Neural crest cell (in vitro differentiated cells): ENCODE data around the gene SH2D7. TPM values are rescaled to one million over a fixed set of nuclear protein-coding genes. Genes with fewer than 3 reads are reported as not detected.

ENCODE experiments used
- DNase-seq: peaks from one replicate; pipeline ENCODE4 v3.0.0; 2021; ENCODE audit warnings: low read depth, mixed read lengths, low spot score
- H3K27ac Mint-ChIP-seq: one replicate; pipeline ENCODE4 v1.8.0; 2021; ENCODE audit warnings: mild to moderate bottlenecking, mixed read lengths; ENCODE audit not compliant: unreplicated experiment
- H3K27me3 Mint-ChIP-seq: 2 replicates; pipeline ENCODE4 v1.8.0; 2021; ENCODE audit warnings: low read depth, mild to moderate bottlenecking, mixed read lengths
- H3K36me3 Mint-ChIP-seq: 2 replicates; pipeline ENCODE4 v1.8.0; 2021; ENCODE audit warnings: low read depth, mild to moderate bottlenecking, mixed read lengths
- H3K4me1 Mint-ChIP-seq: 2 replicates; pipeline ENCODE4 v1.8.0; 2021; ENCODE audit warnings: mixed read lengths
- H3K4me3 Mint-ChIP-seq: one replicate; pipeline ENCODE4 v1.8.0; 2021; ENCODE audit warnings: mild to moderate bottlenecking, mixed read lengths
- H3K9me3 Mint-ChIP-seq: 2 replicates; pipeline ENCODE4 v1.8.0; 2021; ENCODE audit warnings: mixed read lengths
- CTCF ChIP-seq: fragments of 200-600 bp; sonication (generic); conservative IDR thresholded peaks from 2 replicates; pipeline ENCODE4 v1.5.0; 2021; ENCODE audit warnings: antibody characterized with exemption, mild to moderate bottlenecking
- total RNA-seq: library from RNA; stranded (reverse); gene quantifications from 2 replicates; pipeline ENCODE4 v1.2.1, GENCODE V29; 2021

Gene SH2D7
- total RNA-seq, 1 donor from 2014 or later, result not detected

GRCh38 chr15:78052545-78052944 is 39.8 kb upstream of the SH2D7 start:
- DNase-seq, result no peak
- Mint-ChIP-seq H3K27ac (no peak overlapping the region), H3K4me1 (peaks cover 26% of the 10 kb centered on the region), H3K27me3 (no peaks in the 10 kb centered on the region), H3K36me3 (no peaks in the 10 kb centered on the region), H3K9me3 (no peaks in the 10 kb centered on the region), H3K4me3 (no peak overlapping the region)
- TF ChIP-seq CTCF, result no peak

GRCh38 chr15:78054518-78054917 is 37.8 kb upstream of the SH2D7 start:
- DNase-seq, result no peak
- Mint-ChIP-seq H3K27me3 (no peaks in the 10 kb centered on the region), H3K9me3 (no peaks in the 10 kb centered on the region), H3K4me1 (peaks cover 24% of the 10 kb centered on the region), H3K27ac (no peak overlapping the region), H3K4me3 (no peak overlapping the region), H3K36me3 (no peaks in the 10 kb centered on the region)
- TF ChIP-seq CTCF, result no peak

- Mint-ChIP-seq H3K4me3 (no peak overlapping the region), H3K9me3 (no peaks in the 10 kb centered on the region), H3K27me3 (no peaks in the 10 kb centered on the region), H3K36me3 (no peaks in the 10 kb centered on the region), H3K4me1 (peaks cover 20% of the 10 kb centered on the region), H3K27ac (no peak overlapping the region)
- no peak for DNase-seq
- no peak for TF ChIP-seq CTCF
These were observed 37.4 kb upstream of the SH2D7 start for GRCh38 chr15:78054966-78055365.

- no peak for TF ChIP-seq CTCF
- no peak for DNase-seq
These were observed 36.2 kb upstream of the SH2D7 start for GRCh38 chr15:78055919-78056713.

GRCh38 chr15:78056714-78057269 is 35.6 kb upstream of the SH2D7 start:
- Mint-ChIP-seq H3K4me1 (peaks cover 12% of the 10 kb centered on the region), H3K36me3 (no peaks in the 10 kb centered on the region), H3K27ac (no peak overlapping the region), H3K9me3 (no peaks in the 10 kb centered on the region), H3K27me3 (no peaks in the 10 kb centered on the region), H3K4me3 (no peak overlapping the region)
- no peak for TF ChIP-seq CTCF
- DNase-seq, result no peak

More at GRCh38 chr15:78055919-78056713, 36.2 kb upstream of the SH2D7 start:
- H3K36me3 Mint-ChIP-seq, result no peaks in the 10 kb centered on the region
- peaks cover 10% of the 10 kb centered on the region for H3K4me1 Mint-ChIP-seq
- no peaks in the 10 kb centered on the region for H3K9me3 Mint-ChIP-seq
- H3K27ac Mint-ChIP-seq, result no peak overlapping the region
- no peaks in the 10 kb centered on the region for H3K27me3 Mint-ChIP-seq
- no peak overlapping the region for H3K4me3 Mint-ChIP-seq
